Endodermal cell (in vitro differentiated cells): ENCODE data around the gene SPTLC3. TPM values are rescaled to one million over a fixed set of nuclear protein-coding genes. Genes with fewer than 3 reads are reported as not detected.

Source experiments
- DNase-seq: peaks from one replicate; pipeline ENCODE4 v3.0.0-alpha.2; 2017
- H3K27ac ChIP-seq: 2 replicates; pipeline ENCODE4 v1.5.1; 2013; ENCODE audit warnings: mild to moderate bottlenecking, low read depth, low read length, moderate library complexity
- H3K27me3 ChIP-seq: 2 replicates; pipeline ENCODE4 v1.6.1; 2013; ENCODE audit warnings: mild to moderate bottlenecking, low read length, moderate library complexity; ENCODE audit not compliant: insufficient read depth, control insufficient read depth, poor library complexity, severe bottlenecking
- H3K36me3 ChIP-seq: 2 replicates; pipeline ENCODE4 v1.7.0; 2013; ENCODE audit warnings: mild to moderate bottlenecking, low read length, moderate library complexity; ENCODE audit not compliant: control insufficient read depth, insufficient read depth
- H3K4me1 ChIP-seq: one replicate; pipeline ENCODE4 v1.7.0; 2013; ENCODE audit warnings: low read length; ENCODE audit not compliant: control insufficient read depth, insufficient read depth
- H3K4me3 ChIP-seq: 2 replicates; pipeline ENCODE4 v1.5.1; 2013; ENCODE audit warnings: mild to moderate bottlenecking, low read length, moderate library complexity
- H3K9ac ChIP-seq: 2 replicates; pipeline ENCODE4 v1.6.1; 2013; ENCODE audit warnings: mild to moderate bottlenecking, low read length, moderate library complexity; ENCODE audit not compliant: poor library complexity, severe bottlenecking; ENCODE audit errors: extremely low read depth
- H3K9me3 ChIP-seq: 2 replicates; pipeline ENCODE4 v1.6.1; 2013; ENCODE audit warnings: mild to moderate bottlenecking, low read length, moderate library complexity; ENCODE audit not compliant: control insufficient read depth
- H3K27ac Mint-ChIP-seq: 2 replicates; pipeline ENCODE4 v1.8.0; 2020; ENCODE audit warnings: mixed read lengths
- H3K27me3 Mint-ChIP-seq: 2 replicates; pipeline ENCODE4 v1.8.0; 2021; ENCODE audit warnings: mild to moderate bottlenecking, mixed read lengths; ENCODE audit not compliant: insufficient read depth
- H3K36me3 Mint-ChIP-seq: 2 replicates; pipeline ENCODE4 v1.8.0; 2020; ENCODE audit warnings: low read depth, mixed read lengths
- H3K4me1 Mint-ChIP-seq: 2 replicates; pipeline ENCODE4 v1.8.0; 2020; ENCODE audit warnings: mixed read lengths
- H3K4me3 Mint-ChIP-seq: 2 replicates; pipeline ENCODE4 v1.8.0; 2020; ENCODE audit warnings: mild to moderate bottlenecking, moderate library complexity, mixed read lengths
- H3K9me3 Mint-ChIP-seq: 2 replicates; pipeline ENCODE4 v1.8.0; 2020; ENCODE audit warnings: mild to moderate bottlenecking, mixed read lengths
- CTCF ChIP-seq: fragments of 200-600 bp; sonication (generic); conservative IDR thresholded peaks from 2 replicates; pipeline ENCODE4 v1.5.0; 2021; ENCODE audit warnings: antibody characterized with exemption, mild to moderate bottlenecking
- WGBS, 2 experiments: methylation state at CpG; one replicate each; pipeline versions ENCODE4 v1.1.5 to v1.1.7; 2013; ENCODE audit warnings: missing lambda C conversion rate in 2 of 2, mixed read lengths in 1 of 2; ENCODE audit not compliant: insufficient coverage in 1 of 2, insufficient read length in 1 of 2; 5-methylcytosine and 5-hydroxymethylcytosine counted together
- total RNA-seq, 2 donors: library from RNA; stranded (reverse); fragmentation: NEBNext Ultra II Directional in 1 of 2; extraction: Animal tissue kit (Norgen Biotek cat#: 25700) in 1 of 2; gene quantifications; 2 replicates in 1 of 2; 3 replicates in 1 of 2; pipeline ENCODE4 v1.2.1, GENCODE V29; 2021

The SPTLC3 gene
- total RNA-seq, 2 donors from 2014 or later, result 1.6 TPM

DNA sequence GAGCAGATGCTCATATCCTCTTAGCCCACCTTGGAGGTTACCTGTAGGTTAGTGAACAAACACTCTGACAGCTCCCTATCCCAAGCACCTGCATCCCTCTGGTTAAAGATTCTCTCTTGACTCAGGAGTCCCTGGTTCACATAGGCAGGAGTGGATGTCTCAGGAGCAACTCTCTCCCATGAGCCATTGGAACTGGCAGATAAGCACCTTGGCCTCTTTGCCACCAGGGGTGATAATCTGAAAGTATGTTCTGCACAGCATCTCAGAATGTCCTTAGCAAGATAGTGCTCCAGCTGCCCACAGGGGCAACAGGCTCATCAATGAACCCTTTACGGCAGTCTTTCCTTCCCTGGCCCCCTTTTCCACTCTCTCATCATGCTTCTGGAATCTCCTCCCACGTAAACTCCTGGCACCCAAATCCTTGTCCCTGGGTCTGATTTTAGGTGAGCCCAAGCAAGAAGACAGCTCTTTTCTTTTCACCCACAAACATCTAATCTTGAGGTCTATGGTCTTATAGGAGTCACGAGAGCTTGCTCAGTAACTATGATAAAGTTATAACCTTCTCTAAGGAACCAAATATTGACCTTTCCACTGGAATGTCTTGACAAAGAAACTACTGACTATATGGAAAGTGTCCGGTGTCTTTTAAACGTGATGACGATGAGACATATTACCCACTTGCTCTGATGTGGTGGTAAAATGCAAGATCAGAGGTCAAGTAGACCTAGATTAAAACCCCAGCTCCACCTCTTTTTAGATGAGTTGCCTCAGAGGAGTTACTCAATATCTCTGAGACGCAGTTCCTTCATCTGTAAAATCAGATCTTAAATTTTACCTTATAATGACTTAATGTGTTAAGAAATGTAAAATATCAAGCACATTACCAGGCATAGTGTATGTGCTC, 172.5 kb downstream of the SPTLC3 start:
- no peaks in the 10 kb centered on the region for H3K9me3 ChIP-seq
- no peaks in the 10 kb centered on the region for H3K27me3 ChIP-seq
- 80 to 94% methylated on average over 1 to 7 of the region's 7 CpGs for WGBS, 2 experiments
- Mint-ChIP-seq H3K36me3 (no peaks in the 10 kb centered on the region), H3K27me3 (peaks cover 2% of the 10 kb centered on the region), H3K9me3 (no peaks in the 10 kb centered on the region), H3K4me1 (peaks cover 4% of the 10 kb centered on the region), H3K4me3 (no peak overlapping the region), H3K27ac (no peak overlapping the region)
- H3K27ac ChIP-seq, result no peak overlapping the region
- peak; percentile 20 for TF ChIP-seq CTCF
- DNase-seq, result no peak
- H3K9ac ChIP-seq, result no peak overlapping the region
- no peaks in the 10 kb centered on the region for H3K4me1 ChIP-seq
- H3K4me3 ChIP-seq, result no peak overlapping the region
- H3K36me3 ChIP-seq, result no peaks in the 10 kb centered on the region

DNA sequence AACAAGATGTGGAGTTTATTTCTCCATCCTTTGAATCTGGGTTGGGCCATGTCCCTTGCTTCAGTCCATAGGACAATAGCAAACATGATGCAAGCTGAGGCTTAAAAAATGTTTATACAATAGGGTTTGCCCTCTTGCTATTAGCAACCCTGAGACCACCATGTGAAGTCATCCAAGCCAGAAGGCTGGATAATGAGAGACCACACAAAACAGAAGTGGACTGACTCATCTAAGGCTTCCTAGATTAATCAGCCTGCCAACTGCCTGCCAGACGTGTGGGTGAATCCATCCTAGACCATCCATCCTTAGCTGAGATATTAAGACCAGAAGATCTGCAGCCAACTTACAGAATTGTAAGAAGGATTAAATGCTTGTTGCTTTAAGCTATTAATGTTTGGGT, 174.2 kb downstream of the SPTLC3 start:
- no peaks in the 10 kb centered on the region for H3K36me3 Mint-ChIP-seq
- Histone ChIP-seq H3K9ac (no peak overlapping the region), H3K27ac (no peak overlapping the region), H3K9me3 (no peaks in the 10 kb centered on the region), H3K36me3 (no peaks in the 10 kb centered on the region), H3K4me3 (no peak overlapping the region), H3K4me1 (no peaks in the 10 kb centered on the region), H3K27me3 (no peaks in the 10 kb centered on the region)
- peaks cover 6% of the 10 kb centered on the region for H3K4me1 Mint-ChIP-seq
- H3K4me3 Mint-ChIP-seq, result no peak overlapping the region
- H3K9me3 Mint-ChIP-seq, result no peaks in the 10 kb centered on the region
- no peak overlapping the region for H3K27ac Mint-ChIP-seq
- H3K27me3 Mint-ChIP-seq, result no peaks in the 10 kb centered on the region
- no peak for DNase-seq
- WGBS, 2 experiments, result 86% methylated on average over 1 of the region's 1 CpG; no CpG with 5 or more reads in 1 of the 2 experiments
- TF ChIP-seq CTCF, result no peak

DNA sequence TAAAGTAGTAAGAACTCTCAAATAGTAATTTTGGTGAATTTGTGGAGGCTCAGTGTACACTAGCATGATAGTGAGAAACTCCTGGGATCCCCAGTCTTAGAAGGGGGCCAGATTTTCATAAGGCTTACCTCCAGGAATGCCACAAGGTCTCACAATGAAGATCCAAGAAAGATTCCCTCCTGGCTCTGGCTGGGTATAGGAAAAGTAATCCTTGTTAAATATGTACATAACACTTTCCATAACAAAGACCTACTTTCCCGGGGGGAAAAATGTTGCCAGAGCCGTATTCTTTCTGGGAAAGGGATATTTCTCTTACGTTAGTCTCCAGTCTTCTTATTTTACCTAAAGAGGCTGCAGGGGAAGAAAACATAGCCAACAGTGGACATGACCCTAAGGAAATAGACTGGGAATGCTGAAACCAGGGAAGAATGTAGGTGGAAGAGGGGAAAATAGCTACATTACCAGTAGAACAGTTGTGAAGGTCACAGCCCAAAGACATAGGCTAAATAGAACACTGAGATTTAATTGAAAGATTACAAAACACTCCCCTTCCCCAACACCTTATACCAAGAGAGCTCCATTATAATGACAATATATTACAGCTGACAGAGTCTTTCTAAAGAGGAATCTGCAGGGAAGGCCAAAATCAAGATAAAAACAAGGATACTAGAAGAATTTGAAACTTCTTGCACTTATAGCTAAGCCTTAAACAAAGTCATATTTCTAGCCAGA, 177.4 kb downstream of the SPTLC3 start:
- Mint-ChIP-seq H3K4me3 (no peak overlapping the region), H3K36me3 (no peaks in the 10 kb centered on the region), H3K27me3 (no peaks in the 10 kb centered on the region), H3K4me1 (peaks cover 6% of the 10 kb centered on the region), H3K9me3 (no peaks in the 10 kb centered on the region), H3K27ac (no peak overlapping the region)
- Histone ChIP-seq H3K9me3 (no peaks in the 10 kb centered on the region), H3K9ac (no peak overlapping the region), H3K27me3 (no peaks in the 10 kb centered on the region), H3K4me3 (no peak overlapping the region), H3K36me3 (no peaks in the 10 kb centered on the region), H3K27ac (no peak overlapping the region), H3K4me1 (no peaks in the 10 kb centered on the region)
- 60 to 66% methylated on average over 1 to 3 of the region's 3 CpGs for WGBS, 2 experiments
- DNase-seq, result no peak
- no peak for TF ChIP-seq CTCF
